GM21825 (cell line): ENCODE measurements around the gene RASSF10.

Experiments used
- ATAC-seq: cut with Tn5 transposase; IDR thresholded peaks from one replicate; pipeline ENCODE4 v1.9.1; 2021; ENCODE audit warnings: mild to moderate bottlenecking, moderate library complexity; ENCODE audit not compliant: unreplicated experiment

Gene RASSF10

DNA sequence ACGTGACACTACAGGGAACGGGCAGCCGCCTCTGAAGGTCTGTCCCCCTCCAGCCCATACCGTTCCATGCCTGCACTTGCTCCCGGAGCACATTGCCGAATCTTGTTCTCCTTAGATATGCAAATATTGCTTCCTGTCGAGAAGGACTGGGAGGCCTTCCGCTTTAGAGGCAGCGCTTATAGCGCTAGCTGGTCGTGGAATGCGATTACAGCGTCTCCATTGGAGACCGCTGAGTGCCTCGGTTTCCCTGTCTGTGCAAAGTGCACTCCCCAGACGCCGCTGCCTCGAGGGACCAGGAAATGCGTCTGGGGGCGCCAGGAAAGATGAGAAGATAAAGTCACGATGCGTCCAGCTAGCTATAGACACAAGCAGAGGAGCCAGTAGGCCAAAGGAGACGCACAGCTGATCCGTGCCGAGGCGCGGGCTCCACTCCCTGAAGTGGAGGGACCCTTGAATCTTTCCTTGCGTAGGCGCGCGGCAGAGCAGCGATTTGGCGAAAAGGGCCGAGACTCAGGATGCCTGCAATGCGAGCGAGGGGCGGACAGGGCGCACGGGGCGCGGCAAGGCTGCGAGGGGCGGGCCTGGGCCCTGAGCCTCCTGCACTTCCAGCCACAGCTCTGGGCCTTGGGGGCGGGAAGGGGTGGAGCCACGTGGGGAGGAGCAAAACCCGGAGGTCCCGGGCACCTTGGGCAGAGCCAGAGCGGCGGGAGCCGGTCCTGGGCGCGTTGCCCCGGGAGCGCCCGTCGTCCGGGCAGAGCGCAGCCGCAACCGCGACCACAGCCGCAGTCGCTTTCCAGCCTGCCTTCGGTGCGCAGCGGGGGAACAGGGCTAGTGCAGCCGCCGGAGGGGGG, at the start of gene RASSF10:
TSS of gene RASSF10 (plus strand) at position 692 of the 851 bp plus-strand sequence. CDS start 261 bp downstream, outside the sequence.
- peak; percentile 51 for ATAC-seq

DNA sequence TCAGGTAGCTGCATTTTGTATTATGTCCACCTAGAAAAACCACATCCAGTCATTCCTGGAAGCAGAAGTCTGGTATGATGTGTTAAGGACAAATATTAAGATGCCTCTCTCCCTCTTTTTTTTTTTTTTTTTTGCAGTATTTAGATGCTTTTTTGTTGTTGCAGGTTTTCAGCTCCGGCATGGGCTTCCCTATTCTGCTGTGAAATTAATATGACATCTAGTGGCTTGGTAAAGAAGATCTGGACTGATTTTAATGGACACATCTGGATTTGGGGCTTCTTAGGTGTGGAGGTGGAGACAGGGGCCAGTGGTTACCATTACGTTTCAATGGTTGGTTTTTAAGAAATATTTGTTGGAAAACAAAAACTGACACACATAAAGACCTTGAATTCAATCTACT, 47.5 kb upstream of the RASSF10 start:
- no peak for ATAC-seq

- no peak for ATAC-seq
Observed at GRCh38 chr11:12962306-12962705, 46.8 kb upstream of the RASSF10 start.

GRCh38 chr11:12963051-12963450, 46.1 kb upstream of the RASSF10 start:
- ATAC-seq = no peak

- ATAC-seq = peak; percentile 77
Observed at GRCh38 chr11:12963792-12964536, 45.2 kb upstream of the RASSF10 start.

DNA sequence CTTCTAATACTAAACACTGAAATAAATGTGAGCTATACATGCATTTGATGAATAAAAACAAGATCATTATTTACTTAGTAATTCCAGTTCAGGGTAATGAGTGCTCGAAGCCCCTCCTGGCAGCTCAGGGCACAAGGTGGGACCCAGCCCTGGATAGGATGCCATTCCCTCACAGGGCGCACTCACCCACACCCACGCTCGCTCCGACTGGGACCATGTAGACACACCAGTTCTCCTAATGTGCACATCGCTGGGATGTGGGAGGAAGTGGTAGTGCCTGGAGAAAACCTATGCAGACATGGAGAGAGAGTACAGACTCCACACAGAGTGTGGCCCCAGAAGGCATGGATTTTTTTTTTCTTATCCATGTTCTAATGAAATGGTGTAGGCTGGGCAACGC, 44.5 kb upstream of the RASSF10 start:
- ATAC-seq = no peak

DNA sequence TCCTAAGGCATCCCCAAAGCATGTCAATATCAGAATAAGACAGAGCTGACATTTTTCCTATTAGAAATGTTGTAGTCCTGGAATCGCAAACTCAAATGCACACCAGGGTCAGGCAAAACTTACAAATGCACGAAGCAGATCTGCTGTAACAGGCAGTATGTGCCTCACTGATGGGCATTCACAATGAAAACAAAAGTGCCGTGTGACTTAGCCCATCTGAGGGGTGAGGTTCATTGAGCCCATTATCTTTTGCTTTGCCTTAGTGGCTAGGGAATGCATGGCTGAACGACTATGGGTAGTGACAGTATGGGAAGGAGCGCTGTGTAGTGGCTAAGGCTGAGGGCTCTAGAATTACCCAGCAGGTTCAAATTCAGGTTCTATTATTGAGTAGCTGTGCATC, 43.1 kb upstream of the RASSF10 start:
- ATAC-seq = no peak

GRCh38 chr11:12968101-12968500, 41.0 kb upstream of the RASSF10 start:
- no peak for ATAC-seq

- ATAC-seq = no peak
Observed at GRCh38 chr11:12968826-12969225, 40.3 kb upstream of the RASSF10 start.

DNA sequence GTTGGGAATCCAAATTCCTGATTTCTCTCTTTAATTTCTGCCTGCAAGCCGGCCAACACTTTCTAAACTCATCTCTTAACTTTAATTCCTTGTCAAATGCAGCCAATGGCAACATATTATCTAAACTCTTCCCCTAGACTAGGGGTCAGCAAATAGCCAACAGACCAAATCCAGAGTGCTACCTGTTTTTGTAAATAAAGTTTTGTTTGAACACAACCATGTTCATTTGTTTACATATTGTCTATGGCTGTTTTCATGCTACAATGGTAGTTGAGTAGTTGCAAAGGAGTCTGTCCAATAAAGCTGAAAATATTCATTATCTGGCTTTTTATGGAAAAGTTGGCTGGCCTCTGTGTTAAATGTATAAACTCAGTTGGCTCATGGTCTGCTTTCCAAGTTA, 37.2 kb upstream of the RASSF10 start:
- no peak for ATAC-seq

DNA sequence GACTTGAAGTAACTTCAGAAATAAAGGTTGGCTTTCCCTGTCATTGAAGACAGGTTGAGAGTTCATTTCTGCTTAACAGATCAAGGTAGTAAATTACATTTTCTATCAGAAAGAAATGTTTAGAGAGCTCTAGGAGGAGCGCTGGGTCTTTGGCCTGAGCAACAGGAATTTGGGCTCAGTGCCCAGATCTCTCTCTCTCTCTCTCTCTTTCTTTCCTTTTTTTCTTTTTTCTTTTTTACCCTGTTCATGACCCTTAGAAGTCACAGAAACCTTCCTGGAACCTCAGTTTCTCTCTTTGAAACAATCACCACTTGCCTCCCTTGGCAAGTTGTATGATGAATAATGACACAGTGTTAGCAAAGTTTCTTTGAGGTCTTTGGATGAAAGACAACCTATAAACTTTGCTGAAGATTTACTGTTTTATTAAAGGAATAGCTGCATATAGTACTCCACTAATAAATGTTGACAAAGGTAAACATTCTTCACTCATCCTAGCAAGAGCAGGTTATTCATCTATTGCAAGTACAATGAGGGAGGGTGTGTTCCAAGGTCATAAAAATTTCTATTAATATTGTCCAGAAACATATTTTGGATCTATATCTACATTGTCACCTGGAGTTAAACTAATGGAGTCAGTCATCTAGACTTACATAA, 35.5 kb upstream of the RASSF10 start:
- no peak for ATAC-seq

- no peak for ATAC-seq
Observed at GRCh38 chr11:12975195-12975594, 33.9 kb upstream of the RASSF10 start.

DNA sequence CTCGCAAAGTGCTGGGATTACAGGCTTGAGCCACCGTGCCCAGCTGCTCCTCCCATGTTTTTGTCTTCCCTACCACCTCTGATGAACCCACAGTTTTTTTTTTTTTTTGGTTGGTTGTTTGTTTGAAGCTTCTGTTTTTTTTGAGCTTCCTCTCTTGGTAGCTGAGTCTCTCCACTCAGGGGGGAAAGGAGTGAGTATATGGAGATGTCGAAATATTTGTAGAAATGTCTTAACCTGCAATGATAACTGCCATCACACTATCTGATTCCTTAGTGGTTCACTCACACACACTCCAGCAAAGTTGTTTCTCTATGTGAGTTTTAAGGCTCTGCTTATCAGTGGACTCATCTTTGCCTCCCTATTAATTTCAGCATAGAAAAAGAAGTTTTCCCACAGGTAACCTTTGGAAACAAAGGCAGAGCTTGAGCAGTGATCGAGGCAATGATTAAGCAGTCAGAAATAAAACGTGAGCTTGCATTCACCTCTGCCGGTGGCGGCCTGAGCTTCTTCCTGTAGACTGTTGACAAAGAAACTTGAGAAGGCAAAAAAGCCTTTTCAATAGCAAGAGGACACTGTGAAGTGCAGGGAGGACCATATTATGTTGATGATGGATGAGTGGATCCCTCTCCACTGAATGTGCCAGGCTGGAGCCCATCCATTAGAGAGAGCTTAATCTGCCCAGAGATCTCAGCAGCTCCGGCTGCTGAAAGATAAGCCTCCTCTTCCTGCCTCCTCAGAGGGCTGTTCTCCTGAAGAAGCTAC, 29.0 kb upstream of the RASSF10 start:
- ATAC-seq = no peak

- ATAC-seq = no peak
Observed at GRCh38 chr11:12981676-12982522, 27.2 kb upstream of the RASSF10 start.

GRCh38 chr11:12983336-12983735, 25.8 kb upstream of the RASSF10 start:
- ATAC-seq = no peak

DNA sequence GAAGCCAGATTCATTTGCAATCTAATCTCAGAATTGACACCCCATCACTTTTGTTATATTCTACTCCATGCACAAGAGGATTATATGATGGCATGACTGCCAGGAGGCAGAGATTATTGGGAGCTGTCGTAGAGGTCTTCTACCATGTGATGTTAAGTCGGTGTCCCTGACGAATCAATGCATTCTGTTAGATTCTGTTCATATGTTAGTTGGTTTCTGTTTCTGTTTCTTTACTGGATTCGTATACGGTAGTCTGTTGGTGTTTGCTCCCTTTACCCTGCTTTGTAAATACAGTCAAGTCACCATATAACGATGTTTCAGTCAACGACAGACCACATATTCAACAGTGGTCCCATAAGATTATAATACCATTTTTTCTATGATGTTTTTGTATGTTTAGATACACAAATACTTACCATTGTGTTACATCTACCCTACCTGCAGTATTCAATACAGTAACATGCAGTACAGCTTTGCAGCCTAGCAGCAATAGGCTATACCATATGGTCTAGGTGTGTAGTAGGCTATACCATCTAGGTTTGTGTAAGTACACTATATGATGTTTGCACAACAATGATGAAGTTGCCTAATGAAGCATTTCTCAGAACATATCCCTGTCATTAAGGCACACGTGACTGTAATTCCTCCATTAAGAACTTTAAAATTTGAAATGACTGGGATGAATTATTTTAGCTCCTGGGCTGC, 22.8 kb upstream of the RASSF10 start:
- no peak for ATAC-seq

- no peak for ATAC-seq
Observed at GRCh38 chr11:12989428-12990161, 19.5 kb upstream of the RASSF10 start.

- ATAC-seq = no peak
Observed at GRCh38 chr11:12990162-12990480, 19.0 kb upstream of the RASSF10 start.

- ATAC-seq = no peak
Observed at GRCh38 chr11:12991426-12991825, 17.7 kb upstream of the RASSF10 start.
